Astrocyte (in vitro differentiated cells and primary cell): Measurements from ENCODE around the gene TNFSF8. TPM values are rescaled to one million over a fixed set of nuclear protein-coding genes. Genes with fewer than 3 reads are reported as not detected.

Experiments
- DNase-seq: peaks from one replicate; pipeline ENCODE4 v3.0.0-alpha.2; 2010; ENCODE audit warnings: low read depth
- FAIRE-seq: peaks from 2 replicates; lab custom pipeline; 2011; peaks lifted over from hg19 to GRCh38; lab: Jason Lieb, UNC
- H2AFZ ChIP-seq: 2 replicates; pipeline ENCODE4 v1.6.0; 2012; ENCODE audit warnings: low read depth, low read length, inconsistent platforms
- H3K27ac ChIP-seq: 2 replicates; pipeline ENCODE4 v1.5.1; 2011; ENCODE audit warnings: low read depth, low read length, inconsistent platforms
- H3K27me3 ChIP-seq: 2 replicates; pipeline ENCODE4 v1.6.0; 2011; ENCODE audit warnings: low read length, inconsistent platforms; ENCODE audit not compliant: insufficient read depth
- H3K36me3 ChIP-seq: 2 replicates; pipeline ENCODE4 v1.5.1; 2011; ENCODE audit warnings: low read length, inconsistent platforms; ENCODE audit not compliant: insufficient read depth
- H3K4me1 ChIP-seq: 2 replicates; pipeline ENCODE4 v1.5.1; 2011; ENCODE audit warnings: low read length, inconsistent platforms; ENCODE audit not compliant: insufficient read depth
- H3K4me2 ChIP-seq: 2 replicates; pipeline ENCODE4 v1.6.0; 2012; ENCODE audit warnings: low read length, inconsistent platforms
- H3K4me3 ChIP-seq: 2 replicates; pipeline ENCODE4 v1.5.1; 2011; ENCODE audit warnings: low read depth, mild to moderate bottlenecking, low read length, inconsistent platforms; ENCODE audit not compliant: insufficient read depth
- H3K79me2 ChIP-seq: 2 replicates; pipeline ENCODE4 v1.6.0; 2012; ENCODE audit warnings: mild to moderate bottlenecking, low read length, inconsistent platforms; ENCODE audit not compliant: insufficient read depth
- H3K9ac ChIP-seq: 2 replicates; pipeline ENCODE4 v1.6.0; 2012; ENCODE audit warnings: mild to moderate bottlenecking, low read length, inconsistent platforms
- H3K9me3 ChIP-seq: 2 replicates; pipeline ENCODE4 v1.5.1; 2012; ENCODE audit warnings: low read depth, mild to moderate bottlenecking, low read length, inconsistent platforms; ENCODE audit not compliant: insufficient read depth
- H4K20me1 ChIP-seq: 2 replicates; pipeline ENCODE4 v1.6.0; 2012; ENCODE audit warnings: low read length, inconsistent platforms; ENCODE audit not compliant: insufficient read depth
- H3K27ac Mint-ChIP-seq: one replicate; pipeline ENCODE4 v1.8.0; 2021; ENCODE audit warnings: mild to moderate bottlenecking, mixed read lengths; ENCODE audit not compliant: unreplicated experiment
- H3K27me3 Mint-ChIP-seq: one replicate; pipeline ENCODE4 v1.8.0; 2021; ENCODE audit warnings: low read depth, mixed read lengths; ENCODE audit not compliant: unreplicated experiment
- H3K36me3 Mint-ChIP-seq: one replicate; pipeline ENCODE4 v1.8.0; 2021; ENCODE audit warnings: low read depth, mixed read lengths; ENCODE audit not compliant: unreplicated experiment
- H3K4me1 Mint-ChIP-seq: one replicate; pipeline ENCODE4 v1.8.0; 2021; ENCODE audit warnings: low read depth, mixed read lengths; ENCODE audit not compliant: unreplicated experiment
- H3K4me3 Mint-ChIP-seq: one replicate; pipeline ENCODE4 v1.8.0; 2021; ENCODE audit warnings: mild to moderate bottlenecking, moderate library complexity, mixed read lengths; ENCODE audit not compliant: unreplicated experiment
- H3K9me3 Mint-ChIP-seq: one replicate; pipeline ENCODE4 v1.8.0; 2021; ENCODE audit warnings: mild to moderate bottlenecking, mixed read lengths; ENCODE audit not compliant: unreplicated experiment
- CTCF ChIP-seq: IDR thresholded peaks from 2 replicates; pipeline ENCODE4 v1.5.1; 2011; ENCODE audit warnings: low read depth, mild to moderate bottlenecking, inconsistent platforms, low read length, moderate library complexity; ENCODE audit not compliant: insufficient read depth
- EZH2 ChIP-seq: IDR thresholded peaks from 2 replicates; pipeline ENCODE4 v1.6.1; 2012; ENCODE audit warnings: mild to moderate bottlenecking, low read length, inconsistent platforms; ENCODE audit not compliant: insufficient read depth
- total RNA-seq: library from RNA; stranded (reverse); gene quantifications from 2 replicates; pipeline ENCODE4 v1.2.1, GENCODE V29; 2021

The TNFSF8 gene
- total RNA-seq, 1 donor from 2014 or later = not detected

DNA sequence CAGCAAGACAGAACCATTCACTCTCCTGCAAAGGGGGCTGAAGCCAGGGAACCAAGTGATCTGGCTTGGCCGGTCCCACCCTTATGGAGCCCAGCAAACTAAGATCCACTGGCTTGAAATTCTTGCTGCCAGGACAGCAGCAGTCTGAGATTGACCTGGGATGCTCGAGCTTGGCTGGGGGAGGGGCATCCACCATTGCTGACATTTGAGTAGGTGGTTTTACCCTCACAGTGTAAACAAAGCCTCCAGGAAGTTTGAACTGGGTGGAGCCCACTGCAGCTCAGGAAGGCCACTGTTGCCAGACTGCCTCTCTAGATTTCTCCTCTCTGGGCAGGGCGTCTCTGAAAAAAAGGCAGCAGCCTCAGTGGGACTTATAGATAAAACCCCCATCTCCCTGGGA is 60.5 kb downstream of the TNFSF8 start:
- Mint-ChIP-seq H3K27ac (no peak overlapping the region), H3K4me1 (no peaks in the 10 kb centered on the region), H3K9me3 (no peaks in the 10 kb centered on the region), H3K36me3 (no peaks in the 10 kb centered on the region), H3K4me3 (no peak overlapping the region), H3K27me3 (no peaks in the 10 kb centered on the region)
- Histone ChIP-seq H3K4me3 (no peak overlapping the region), H2AFZ (no peak overlapping the region), H3K4me1 (no peaks in the 10 kb centered on the region), H3K27me3 (no peaks in the 10 kb centered on the region), H3K4me2 (no peak overlapping the region), H3K9me3 (no peaks in the 10 kb centered on the region), H3K27ac (no peak overlapping the region), H3K36me3 (no peaks in the 10 kb centered on the region), H3K79me2 (no peaks in the 10 kb centered on the region), H4K20me1 (no peaks in the 10 kb centered on the region), H3K9ac (no peak overlapping the region)
- TF ChIP-seq CTCF (no peak), EZH2 (no peak)
- no peak for FAIRE-seq
- no peak for DNase-seq

DNA sequence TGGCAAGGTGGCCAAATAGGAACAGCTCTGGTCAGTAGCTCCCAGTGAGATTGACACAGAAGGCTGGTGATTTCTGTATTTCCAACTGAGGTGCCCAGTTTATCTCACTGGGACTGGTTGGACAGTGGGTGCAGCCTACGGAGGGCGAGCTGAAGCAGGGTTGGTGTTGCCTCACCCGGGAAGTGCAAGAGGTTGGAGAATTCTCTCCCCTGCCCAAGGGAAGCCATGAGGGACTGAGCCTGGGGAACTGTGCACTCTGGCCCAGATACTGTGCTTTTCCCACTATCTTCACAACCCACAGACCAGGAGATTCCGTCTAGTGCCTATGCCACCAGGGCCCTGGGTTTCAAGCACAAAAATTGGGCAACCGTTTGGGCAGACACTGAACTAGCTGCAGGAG is 61.0 kb downstream of the TNFSF8 start:
- TF ChIP-seq EZH2 (no peak), CTCF (no peak)
- Mint-ChIP-seq H3K9me3 (no peaks in the 10 kb centered on the region), H3K4me3 (no peak overlapping the region), H3K27me3 (no peaks in the 10 kb centered on the region), H3K27ac (no peak overlapping the region), H3K4me1 (no peaks in the 10 kb centered on the region), H3K36me3 (no peaks in the 10 kb centered on the region)
- H3K4me2 ChIP-seq = no peak overlapping the region
- no peak overlapping the region for H3K9ac ChIP-seq
- no peak overlapping the region for H3K27ac ChIP-seq
- no peaks in the 10 kb centered on the region for H3K4me1 ChIP-seq
- H3K9me3 ChIP-seq = no peaks in the 10 kb centered on the region
- H3K4me3 ChIP-seq = no peak overlapping the region
- H2AFZ ChIP-seq = no peak overlapping the region
- FAIRE-seq (no peak), DNase-seq (no peak)
- H3K36me3 ChIP-seq = no peaks in the 10 kb centered on the region
- H3K27me3 ChIP-seq = no peaks in the 10 kb centered on the region
- H4K20me1 ChIP-seq = no peaks in the 10 kb centered on the region
- H3K79me2 ChIP-seq = no peaks in the 10 kb centered on the region

DNA sequence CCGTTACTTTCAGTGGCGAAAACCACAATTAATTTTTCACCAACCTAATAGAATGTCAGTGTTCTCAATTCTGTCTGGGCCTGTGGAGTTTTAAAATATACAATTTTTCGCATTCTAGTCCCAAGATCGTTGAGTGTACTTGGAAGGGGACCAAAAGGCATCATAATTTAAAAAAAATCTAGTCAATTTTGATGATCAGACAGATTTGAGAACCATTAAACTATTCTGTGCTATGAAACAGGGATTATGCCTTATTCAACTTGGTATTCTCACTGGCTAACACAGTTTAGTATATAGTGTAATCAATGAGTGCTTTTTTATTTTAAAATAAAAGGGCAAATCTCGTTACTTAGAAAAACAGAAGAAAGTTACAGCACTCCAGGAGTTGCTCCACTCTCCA is 63.1 kb downstream of the TNFSF8 start:
- Histone ChIP-seq H3K79me2 (no peaks in the 10 kb centered on the region), H3K4me3 (no peak overlapping the region), H3K36me3 (no peaks in the 10 kb centered on the region), H3K4me2 (no peak overlapping the region), H3K27me3 (no peaks in the 10 kb centered on the region), H3K9me3 (no peaks in the 10 kb centered on the region), H3K9ac (no peak overlapping the region), H3K27ac (no peak overlapping the region), H4K20me1 (no peaks in the 10 kb centered on the region), H2AFZ (no peak overlapping the region), H3K4me1 (no peaks in the 10 kb centered on the region)
- Mint-ChIP-seq H3K27ac (no peak overlapping the region), H3K36me3 (no peaks in the 10 kb centered on the region), H3K4me3 (no peak overlapping the region), H3K4me1 (no peaks in the 10 kb centered on the region), H3K9me3 (no peaks in the 10 kb centered on the region), H3K27me3 (no peaks in the 10 kb centered on the region)
- no peak for TF ChIP-seq EZH2
- TF ChIP-seq CTCF = no peak
- no peak for FAIRE-seq
- no peak for DNase-seq
